Hematopoietic multipotent progenitor cell treated with erythropoietin and hydrocortisone succinate and interleukin-3 and kit ligand, for 17 days (in vitro differentiated cells): ENCODE data around the gene NFKBIL1.
A peak's percentile ranks its signal among the peaks of the same experiment; 100 is the strongest.
"Not testable (repeated sequence)": the region's sequence is repeated elsewhere in the genome, so short reads cannot be mapped to it uniquely, and the experiment has no call there.

ENCODE experiments used
- DNase-seq: peaks from one replicate; pipeline ENCODE4 v3.0.0-alpha.2; 2015; ENCODE audit warnings: low spot score

NFKBIL1 gene

GRCh38 chr6:31534521-31535040, 12.8 kb upstream of the NFKBIL1 start:
- no peak for DNase-seq

DNA sequence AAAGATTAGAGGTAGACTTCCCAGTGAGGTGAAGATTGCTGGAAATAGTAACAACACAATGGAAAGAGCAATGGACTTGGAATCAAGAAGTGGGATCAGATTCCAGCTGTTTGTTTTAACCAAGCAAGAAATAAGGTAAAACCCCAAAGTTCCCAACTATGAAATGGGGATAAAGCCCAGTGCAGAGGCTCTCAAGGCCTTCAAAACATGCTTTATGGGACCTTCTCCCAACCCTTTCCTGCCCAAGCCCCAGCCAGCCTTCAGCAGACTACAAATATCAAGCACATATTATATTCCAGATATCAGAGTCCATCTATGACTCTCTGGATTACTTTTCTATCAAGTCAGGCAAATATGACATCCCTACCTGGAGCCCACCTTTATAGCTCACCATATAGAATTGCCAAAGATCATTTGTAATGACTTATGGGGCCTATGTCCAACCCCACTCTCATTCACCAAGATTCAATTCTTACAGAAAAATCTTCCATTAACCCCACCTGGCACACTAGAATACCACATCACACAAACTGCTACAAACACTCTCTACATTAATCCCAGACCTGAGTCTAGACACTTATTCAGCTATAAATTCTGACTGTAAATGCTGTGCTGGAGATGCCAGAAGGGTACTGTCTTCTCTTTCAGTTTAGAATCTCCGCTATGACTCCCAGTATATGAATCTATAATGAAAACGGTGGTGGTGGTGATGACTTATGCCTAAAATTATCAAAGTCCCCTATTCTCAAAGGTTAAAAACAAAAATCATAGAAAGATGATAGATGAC, 11.7 kb upstream of the NFKBIL1 start:
- no peak for DNase-seq

DNA sequence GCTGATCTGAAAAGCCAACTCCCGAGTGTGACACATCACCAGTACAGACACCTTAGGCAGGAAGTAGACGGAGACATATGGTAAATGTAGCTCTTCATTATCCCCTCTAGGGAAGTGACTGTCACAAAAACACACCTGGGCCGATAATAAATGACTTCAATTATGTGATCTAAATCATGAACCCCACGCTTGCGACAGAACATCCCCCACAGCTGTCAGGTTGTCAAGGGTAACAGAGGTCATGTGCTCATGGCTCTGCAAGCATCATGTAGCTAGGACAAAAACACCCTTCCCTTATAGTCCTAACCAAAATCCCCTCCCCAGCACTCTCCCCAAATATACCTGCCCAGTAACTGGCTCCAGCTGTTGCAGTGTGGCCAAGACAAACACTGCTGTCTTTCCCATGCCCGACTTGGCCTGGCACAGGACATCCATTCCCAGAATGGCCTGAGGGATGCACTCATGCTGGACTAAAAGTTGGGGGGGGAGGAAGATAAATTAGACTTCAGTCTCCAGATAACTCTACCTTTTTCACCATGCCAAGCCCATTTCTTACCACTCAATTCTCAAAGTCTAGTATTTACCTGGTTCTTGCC, 8.5 kb upstream of the NFKBIL1 start:
- DNase-seq, result no peak

DNA sequence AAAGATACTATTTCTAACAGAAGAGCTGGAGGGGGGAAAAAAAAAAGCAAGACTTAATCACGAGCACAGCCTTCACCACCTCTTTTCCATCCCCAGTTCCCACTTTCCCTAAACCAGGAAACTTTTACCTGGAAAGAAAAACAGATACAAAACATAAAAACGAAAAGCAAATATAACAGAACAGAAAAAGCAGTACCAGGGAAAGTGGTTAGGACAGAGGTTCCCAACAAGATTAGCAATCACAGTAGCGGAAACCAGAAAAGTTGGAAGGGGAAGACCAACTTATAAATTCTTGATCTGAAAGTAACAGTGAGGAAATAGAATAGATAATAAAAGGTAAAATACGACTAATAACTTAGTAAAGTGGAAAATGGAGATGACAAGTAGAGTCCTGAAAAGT, 6.8 kb upstream of the NFKBIL1 start:
- no peak for DNase-seq

DNA sequence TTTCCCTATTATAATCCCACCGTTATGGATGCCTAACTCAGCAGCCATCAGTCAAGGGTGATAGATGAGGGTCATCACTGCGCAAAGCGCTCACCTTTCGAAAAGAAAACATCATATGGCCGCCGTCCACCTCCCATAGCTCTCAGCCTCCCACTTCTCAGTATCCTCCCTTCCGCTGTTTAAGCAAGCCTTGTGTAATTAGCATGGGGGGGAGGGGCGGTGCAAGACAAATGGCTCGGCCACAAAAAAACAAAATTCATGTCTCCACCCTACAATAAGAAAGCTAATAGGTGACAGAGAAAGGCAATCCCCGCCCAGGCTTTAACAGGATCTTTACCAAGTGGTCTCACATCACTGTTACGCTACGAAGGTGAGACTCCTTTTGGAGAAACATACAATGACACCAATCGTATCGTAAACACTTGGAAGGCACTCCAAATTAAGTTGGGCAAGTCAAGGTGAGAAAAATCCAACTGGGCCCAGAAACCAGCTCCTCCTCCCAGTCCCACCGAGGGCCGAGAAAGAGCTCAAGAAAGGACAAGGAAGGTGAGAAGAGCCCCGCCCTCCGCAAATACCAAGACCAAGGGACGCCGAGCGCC, 6.2 kb upstream of the NFKBIL1 start:
- DNase-seq, result no peak

DNA sequence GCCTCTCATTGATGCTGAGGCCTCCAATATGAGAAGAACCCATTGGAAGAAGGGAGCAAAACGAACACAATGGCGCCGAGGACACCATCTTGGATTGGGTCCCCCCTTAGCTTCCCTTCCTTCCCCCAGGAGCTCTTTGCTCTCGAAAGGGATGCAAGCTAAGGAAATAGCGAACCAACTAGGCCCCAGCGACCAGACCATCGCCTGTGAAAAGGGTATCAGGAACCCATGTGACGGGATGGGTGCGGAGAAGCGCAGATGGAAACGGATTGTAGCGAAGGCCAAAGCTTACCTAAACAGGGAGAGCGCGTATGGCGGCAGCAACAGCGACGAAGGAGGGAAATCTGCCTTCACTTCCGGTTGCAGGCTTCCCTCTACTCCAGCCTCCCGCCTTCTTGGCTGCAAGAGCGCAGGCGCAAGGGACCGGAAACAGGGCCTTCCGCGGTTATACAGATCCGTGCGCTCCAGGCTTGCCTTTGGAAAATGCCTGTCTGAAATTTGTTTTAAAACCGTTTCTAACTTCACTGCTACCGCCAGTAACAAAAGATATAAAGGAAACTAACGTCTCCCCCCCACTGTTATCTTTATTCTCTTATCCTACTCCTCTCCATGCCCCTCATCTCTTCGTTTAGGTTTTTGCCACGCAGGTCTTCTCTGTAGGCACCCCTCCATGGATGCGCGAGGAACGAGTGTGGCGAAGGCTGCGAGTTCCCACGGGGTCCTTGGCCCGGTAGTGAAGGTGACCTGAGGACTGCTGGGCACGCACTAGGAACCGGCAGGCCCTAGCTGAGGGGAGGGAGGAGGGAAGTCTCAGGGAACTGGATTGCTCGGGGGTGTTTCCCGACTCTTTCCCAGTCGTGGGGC, 5.5 kb upstream of the NFKBIL1 start, which contains the start of gene DDX39B:
Gene DDX39B, minus strand, starts transcription at position 346 of the 864 bp plus-strand sequence. CDS start 1,471 bp downstream, outside the sequence.
- peak; percentile 97 for DNase-seq

- no peak for DNase-seq
Observed at GRCh38 chr6:31543639-31544038, 3.8 kb upstream of the NFKBIL1 start.

GRCh38 chr6:31544676-31545075, 2.7 kb upstream of the NFKBIL1 start:
- no peak for DNase-seq

DNA sequence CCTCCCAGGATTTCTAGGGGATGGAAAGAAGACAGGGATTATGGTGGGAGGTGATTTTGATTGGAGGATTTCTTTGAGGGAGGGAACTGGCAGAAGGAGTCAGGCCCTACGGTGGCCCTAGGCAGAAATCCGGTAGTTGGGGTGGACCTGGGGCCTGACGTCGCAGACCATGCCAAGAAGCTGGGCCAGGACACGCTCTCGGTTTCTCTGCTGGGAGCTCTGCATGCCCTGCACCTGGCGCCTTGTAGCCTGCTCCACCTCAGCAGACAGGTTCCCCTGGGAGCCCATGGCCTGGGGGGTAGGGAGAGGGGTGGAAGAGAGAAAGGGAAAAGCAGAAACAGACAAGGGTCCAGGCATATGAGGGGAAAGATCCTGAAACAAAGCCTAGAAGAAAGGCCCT, 2.1 kb upstream of the NFKBIL1 start:
- no peak for DNase-seq

- DNase-seq, result peak; percentile 90
Observed at GRCh38 chr6:31546339-31546957, 960 bp upstream of the NFKBIL1 start, which contains the start of gene ATP6V1G2. TSS of gene ATP6V1G2 (minus strand) at chr6:31546608. CDS start at chr6:31546559, 49 bp downstream.

- DNase-seq, result no peak
Observed at GRCh38 chr6:31547727-31548543, 527 bp downstream of the NFKBIL1 start.

- DNase-seq, result no peak
Observed at GRCh38 chr6:31548544-31548873, 1.1 kb downstream of the NFKBIL1 start.

DNA sequence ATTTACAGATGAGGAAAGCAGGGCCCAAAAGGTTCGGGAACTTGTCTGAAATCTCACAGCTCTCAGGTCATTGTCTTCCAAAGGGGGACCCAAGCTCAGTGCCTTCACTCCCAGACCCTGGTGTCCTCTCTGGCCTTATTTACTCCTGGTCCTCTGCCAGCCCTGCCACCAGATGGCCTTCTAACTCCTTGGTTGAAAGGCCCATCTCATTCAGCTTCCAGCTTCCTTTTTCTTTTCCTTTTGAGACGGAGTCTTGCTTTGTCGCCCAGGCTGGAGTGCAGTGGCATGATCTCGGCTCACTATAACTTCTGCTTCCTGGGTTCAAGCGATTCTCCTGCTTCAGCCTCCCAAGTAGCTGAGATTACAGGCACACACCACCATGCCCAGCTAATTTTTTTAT, 4.0 kb downstream of the NFKBIL1 start:
- DNase-seq, result not testable (repeated sequence)

DNA sequence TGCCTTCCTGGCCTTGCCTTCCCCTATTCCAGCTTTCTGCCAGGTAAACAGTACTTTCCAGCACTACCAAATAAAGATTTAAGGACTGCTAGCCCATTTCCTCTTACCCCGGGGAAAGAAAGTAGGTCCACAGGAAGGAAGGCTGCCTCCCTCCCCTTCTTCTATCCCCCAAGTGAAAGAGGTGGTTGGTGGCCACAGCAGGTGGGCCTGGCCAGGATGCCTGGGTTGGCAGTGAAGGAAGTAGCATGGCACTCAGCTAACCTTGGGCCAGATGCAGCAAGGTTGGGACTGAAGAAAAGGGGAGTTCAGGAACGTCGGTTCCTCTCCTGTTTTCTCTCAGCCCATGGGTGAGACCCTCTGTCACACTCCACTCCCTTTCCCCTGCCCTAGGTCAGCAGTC, 8.9 kb downstream of the NFKBIL1 start:
- no peak for DNase-seq

GRCh38 chr6:31557443-31558317, 10.3 kb downstream of the NFKBIL1 start:
- no peak for DNase-seq

DNA sequence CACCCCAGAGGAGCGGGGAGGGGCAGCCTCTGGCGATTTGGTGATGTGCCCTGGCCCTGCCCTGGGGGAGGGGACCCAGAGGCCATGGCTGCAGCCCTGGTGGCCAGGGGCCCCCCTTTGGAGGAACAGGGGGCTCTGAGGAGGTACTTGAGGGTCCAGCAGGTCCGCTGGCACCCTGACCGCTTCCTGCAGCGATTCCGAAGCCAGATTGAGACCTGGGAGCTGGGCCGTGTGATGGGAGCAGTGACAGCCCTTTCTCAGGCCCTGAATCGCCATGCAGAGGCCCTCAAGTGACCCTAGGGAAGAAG, 10.9 kb downstream of the NFKBIL1 start:
- no peak for DNase-seq

DNA sequence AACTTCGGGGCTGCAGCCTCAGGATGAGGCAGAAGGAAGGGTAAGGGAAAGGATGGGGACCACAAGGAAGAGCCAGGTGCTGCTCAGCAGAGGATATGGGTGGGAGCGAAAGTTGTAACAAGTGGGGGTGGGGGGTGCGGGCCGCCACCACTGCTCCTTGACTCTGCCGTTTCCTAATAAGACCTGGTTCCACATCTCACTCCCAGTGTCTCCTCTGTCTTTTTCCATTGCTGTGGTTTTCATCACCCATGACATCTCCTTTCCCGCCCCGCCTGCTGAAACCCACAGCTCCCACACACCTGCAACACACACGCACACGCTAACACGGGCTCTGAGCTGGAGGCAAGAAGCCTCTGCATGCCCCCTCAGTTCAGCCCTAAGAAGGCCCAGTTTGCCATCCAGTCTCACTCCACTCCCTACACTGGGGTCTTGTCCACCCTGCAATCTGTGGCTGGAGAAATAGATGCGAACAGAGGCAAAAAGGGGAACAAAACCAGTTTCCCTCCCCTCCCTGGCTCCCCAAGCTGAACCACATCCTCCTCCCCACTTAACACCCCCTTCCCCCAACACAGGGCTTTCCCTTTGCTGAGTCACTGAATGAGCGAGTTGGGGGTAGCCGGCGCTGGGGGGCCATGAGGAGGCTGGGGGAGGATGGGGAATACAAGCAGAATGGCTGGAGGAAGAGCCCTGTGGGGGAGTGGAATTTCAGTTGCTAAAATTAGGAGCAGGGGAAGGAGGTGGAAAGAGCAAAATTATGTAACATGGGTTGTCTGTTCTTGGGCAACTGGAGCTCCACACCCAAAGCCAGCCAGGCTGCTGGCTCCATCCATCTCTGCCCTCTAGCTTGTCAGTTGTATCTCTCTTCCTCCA, 11.5 kb downstream of the NFKBIL1 start:
- DNase-seq, result no peak

DNA sequence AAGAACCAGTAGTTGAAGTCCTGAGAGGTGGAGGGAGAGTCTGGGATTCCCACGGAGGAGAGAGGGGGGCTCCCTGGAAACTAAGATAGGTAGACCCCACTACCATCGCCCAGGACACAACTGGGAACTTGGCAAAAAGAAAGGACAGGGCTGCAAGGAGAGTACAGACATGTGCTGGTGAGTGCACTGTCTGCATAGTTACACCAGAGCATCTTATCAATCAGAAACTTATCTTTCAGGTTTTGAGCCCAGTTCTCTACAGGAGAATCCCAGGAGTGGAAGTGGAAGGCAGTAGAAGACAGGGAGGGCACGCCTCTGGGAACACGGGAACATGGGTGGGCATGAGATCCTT, 12.2 kb downstream of the NFKBIL1 start:
- no peak for DNase-seq
